Fibroblast of lung (primary cell): ENCODE data around the gene FEM1C.

Source experiments
- EZH2 ChIP-seq: IDR thresholded peaks from 2 replicates; pipeline ENCODE4 v1.5.1; 2012; ENCODE audit warnings: low read length, control low read depth, mild to moderate bottlenecking; ENCODE audit errors: missing control alignments
- TF ChIP-seq, protein P1 (sequence below), 2 donors: IDR thresholded peaks in 1 of 2; conservative IDR thresholded peaks in 1 of 2; 1 replicate in 1 of 2; 2 replicates in 1 of 2; pipeline ENCODE4 v1.5.1; 2011 to 2012; ENCODE audit warnings: low read length in 2 of 2, control low read depth in 1 of 2, inconsistent platforms in 1 of 2, low read depth in 1 of 2, mild to moderate bottlenecking in 1 of 2

DNA sequence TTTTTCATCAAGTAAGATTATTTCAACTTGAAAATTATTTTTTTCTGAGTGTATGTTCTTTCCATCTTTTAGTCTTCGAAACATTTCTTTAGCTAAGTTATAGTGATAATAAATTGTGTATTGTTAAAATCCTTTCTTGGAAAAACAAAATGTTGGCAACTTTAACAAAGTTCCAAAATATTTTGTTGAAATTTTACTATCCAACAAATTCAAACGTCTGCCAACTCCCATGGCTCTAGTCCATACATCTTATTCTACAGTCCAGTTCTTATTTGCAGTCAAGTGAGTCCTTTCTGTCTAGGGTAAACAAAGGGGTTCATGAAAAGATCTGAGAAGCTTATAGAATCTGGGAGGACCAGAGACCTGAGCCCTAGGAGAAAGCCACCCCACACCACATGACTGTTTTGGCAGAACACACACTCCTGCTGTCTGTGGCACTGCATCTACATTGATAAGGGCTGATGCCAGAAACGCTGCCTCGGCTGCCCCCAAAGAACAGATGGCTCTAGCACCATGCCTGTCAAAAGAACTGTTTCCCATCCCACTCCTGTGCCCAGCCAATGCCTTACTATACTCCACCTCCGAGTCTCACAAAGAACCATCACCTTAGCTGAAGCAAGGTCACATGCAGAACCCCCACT lies 47.5 kb downstream of the FEM1C start:
- TF ChIP-seq, protein P1, sequence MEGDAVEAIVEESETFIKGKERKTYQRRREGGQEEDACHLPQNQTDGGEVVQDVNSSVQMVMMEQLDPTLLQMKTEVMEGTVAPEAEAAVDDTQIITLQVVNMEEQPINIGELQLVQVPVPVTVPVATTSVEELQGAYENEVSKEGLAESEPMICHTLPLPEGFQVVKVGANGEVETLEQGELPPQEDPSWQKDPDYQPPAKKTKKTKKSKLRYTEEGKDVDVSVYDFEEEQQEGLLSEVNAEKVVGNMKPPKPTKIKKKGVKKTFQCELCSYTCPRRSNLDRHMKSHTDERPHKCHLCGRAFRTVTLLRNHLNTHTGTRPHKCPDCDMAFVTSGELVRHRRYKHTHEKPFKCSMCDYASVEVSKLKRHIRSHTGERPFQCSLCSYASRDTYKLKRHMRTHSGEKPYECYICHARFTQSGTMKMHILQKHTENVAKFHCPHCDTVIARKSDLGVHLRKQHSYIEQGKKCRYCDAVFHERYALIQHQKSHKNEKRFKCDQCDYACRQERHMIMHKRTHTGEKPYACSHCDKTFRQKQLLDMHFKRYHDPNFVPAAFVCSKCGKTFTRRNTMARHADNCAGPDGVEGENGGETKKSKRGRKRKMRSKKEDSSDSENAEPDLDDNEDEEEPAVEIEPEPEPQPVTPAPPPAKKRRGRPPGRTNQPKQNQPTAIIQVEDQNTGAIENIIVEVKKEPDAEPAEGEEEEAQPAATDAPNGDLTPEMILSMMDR (conservative IDR thresholded peaks at IDR 0.05 in 1 of 2, IDR thresholded peaks at IDR 0.05 in 1 of 2; ENCODE audit: low read depth in 1 of 2, low read length in 2 of 2): no peak
- TF ChIP-seq EZH2: no peak
